Astrocyte of the spinal cord (primary cell): ENCODE data around the gene TRIM29.

Experiments
- DNase-seq: peaks from one replicate; pipeline ENCODE4 v3.0.0; 2011; ENCODE audit warnings: low read depth, low spot score
- H3K4me3 ChIP-seq: 2 replicates; pipeline ENCODE4 v1.5.1; 2011; ENCODE audit warnings: low read depth, mild to moderate bottlenecking, low read length, moderate library complexity
- CTCF ChIP-seq: IDR thresholded peaks from 2 replicates; pipeline ENCODE4 v1.5.1; 2012; ENCODE audit warnings: low read depth, mild to moderate bottlenecking, low read length, inconsistent platforms
- in situ Hi-C: cut with HindIII; loops from 2 replicates; pipeline ENCODE4 v1.10.0; 2017; ENCODE audit warnings: low sequenced_read_pairs

TRIM29 gene

DNA sequence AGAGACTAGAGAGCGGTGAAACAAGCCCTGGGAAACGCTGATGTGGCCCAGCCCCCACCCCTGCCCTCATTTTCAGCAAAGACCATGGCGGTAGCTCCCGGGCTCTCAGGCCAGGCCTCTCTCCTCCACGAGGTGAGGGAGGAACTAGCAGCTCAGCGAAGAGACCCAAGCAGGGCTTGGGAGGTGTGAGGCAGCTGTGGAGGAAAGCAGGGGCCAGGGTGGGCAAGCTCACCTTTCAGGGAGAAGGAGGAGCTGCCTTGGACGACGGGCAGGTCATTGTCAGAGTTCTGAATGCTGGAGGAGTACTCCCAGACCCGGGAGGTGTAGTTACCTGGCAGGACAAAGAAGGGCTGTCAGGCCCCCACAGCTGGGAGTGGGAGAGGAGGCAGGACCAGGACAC is 19.9 kb downstream of the TRIM29 start:
- no peak overlapping the region for H3K4me3 ChIP-seq
- in situ Hi-C loops: no loop called here
- TF ChIP-seq CTCF: no peak
- no peak for DNase-seq

DNA sequence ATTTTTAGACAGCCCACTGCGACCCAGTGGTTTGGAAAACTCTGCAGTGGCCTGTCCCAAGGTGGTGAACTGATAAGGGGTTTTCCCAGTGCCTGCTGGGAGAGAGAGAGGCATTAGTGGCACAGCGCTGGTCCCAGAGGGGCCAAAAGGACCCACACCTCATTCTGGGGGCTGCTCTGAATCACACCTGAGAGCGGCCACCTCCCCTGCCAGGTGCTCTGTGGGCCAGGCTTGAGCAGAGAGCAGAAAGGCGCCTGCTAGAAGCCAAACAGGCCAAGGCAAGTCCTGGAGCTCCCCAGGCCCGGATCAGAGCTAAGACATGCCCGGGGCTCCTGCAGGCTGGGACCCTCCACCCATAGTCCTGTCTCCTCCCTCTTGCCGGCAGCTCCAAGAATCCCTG is 20.9 kb downstream of the TRIM29 start:
- DNase-seq: no peak
- no peak for TF ChIP-seq CTCF
- no peak overlapping the region for H3K4me3 ChIP-seq
- in situ Hi-C loops: no loop called here

GRCh38 chr11:120115272-120116000 is 22.5 kb downstream of the TRIM29 start:
- H3K4me3 ChIP-seq: no peak overlapping the region
- no peak for DNase-seq
- in situ Hi-C loops: no loop called here
- peak; percentile 16 for TF ChIP-seq CTCF

GRCh38 chr11:120112174-120112796 is 25.6 kb downstream of the TRIM29 start:
- DNase-seq: no peak
- H3K4me3 ChIP-seq: no peak overlapping the region
- in situ Hi-C loops: no loop called here
- TF ChIP-seq CTCF: no peak

GRCh38 chr11:120109531-120109930 is 28.4 kb downstream of the TRIM29 start:
- DNase-seq: no peak
- TF ChIP-seq CTCF: no peak

DNA sequence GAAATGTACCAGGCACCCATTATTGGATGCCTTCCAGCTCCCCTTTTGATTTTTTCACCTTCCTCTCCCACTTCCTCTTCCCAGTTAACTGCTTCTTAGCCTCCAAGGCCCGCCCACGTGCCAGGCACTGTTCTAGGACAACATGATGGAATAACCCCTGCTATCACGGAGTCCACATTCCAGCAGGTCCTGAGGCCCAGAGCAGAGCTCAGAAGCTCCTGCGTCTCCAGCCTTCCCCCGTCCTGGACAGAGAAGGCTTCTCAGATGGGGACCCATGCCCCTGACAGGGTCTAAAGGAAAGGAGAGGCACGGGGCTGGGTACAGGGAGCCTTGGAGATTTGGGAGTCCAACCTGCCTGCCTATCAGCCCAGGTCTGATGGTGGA is 29.1 kb downstream of the TRIM29 start:
- no peak for TF ChIP-seq CTCF
- H3K4me3 ChIP-seq: no peak overlapping the region
- in situ Hi-C loops: no loop called here
- DNase-seq: no peak

More at GRCh38 chr11:120109531-120109930, 28.4 kb downstream of the TRIM29 start:
- H3K4me3 ChIP-seq: no peak overlapping the region
- in situ Hi-C loops: no loop called here
